Keratinocyte (primary cell): ENCODE results near the gene LTF. TPM values are rescaled to one million over a fixed set of nuclear protein-coding genes. Genes with fewer than 3 reads are reported as not detected.

ENCODE experiments used
- DNase-seq: peaks from one replicate; pipeline ENCODE4 v3.0.0-alpha.2; 2011; ENCODE audit warnings: low read depth, missing footprints, low spot score
- FAIRE-seq: peaks from 2 replicates; lab custom pipeline; 2011; peaks lifted over from hg19 to GRCh38; lab: Jason Lieb, UNC
- H2AFZ ChIP-seq: 2 replicates; pipeline ENCODE4 v1.6.0; 2012; ENCODE audit warnings: low read length, control low read depth, inconsistent platforms; ENCODE audit not compliant: control insufficient read depth
- H3K27ac ChIP-seq: 2 replicates; pipeline ENCODE4 v1.5.1; 2011; ENCODE audit warnings: low read length; ENCODE audit not compliant: control insufficient read depth, insufficient read depth
- H3K27me3 ChIP-seq: 3 replicates; pipeline ENCODE4 v1.6.0; 2011; ENCODE audit warnings: low read length; ENCODE audit not compliant: control insufficient read depth, insufficient read depth; ENCODE audit errors: extremely low read depth
- H3K36me3 ChIP-seq, 2 experiments: 2 replicates in 1 of 2; 3 replicates in 1 of 2; pipeline ENCODE4 v1.5.1; 2011; ENCODE audit warnings: low read length in 2 of 2, mild to moderate bottlenecking in 1 of 2; ENCODE audit not compliant: control insufficient read depth in 2 of 2, insufficient read depth in 2 of 2; ENCODE audit errors: extremely low read depth in 1 of 2
- H3K4me1 ChIP-seq: 3 replicates; pipeline ENCODE4 v1.5.1; 2011; ENCODE audit warnings: low read length; ENCODE audit not compliant: control insufficient read depth, insufficient read depth; ENCODE audit errors: extremely low read depth
- H3K4me2 ChIP-seq: 3 replicates; pipeline ENCODE4 v1.6.0; 2011; ENCODE audit warnings: low read depth, low read length; ENCODE audit not compliant: control insufficient read depth, insufficient read depth; ENCODE audit errors: extremely low read depth
- H3K4me3 ChIP-seq, 3 experiments: fragments of 200-600 bp in 1 of 3; sonication (generic) in 1 of 3; 2 replicates in 2 of 3; 3 replicates in 1 of 3; pipeline ENCODE4 v1.5.1; 2011 to 2016; ENCODE audit warnings: low read length in 3 of 3, mild to moderate bottlenecking in 3 of 3, control low read depth in 2 of 3, inconsistent platforms in 1 of 3, low read depth in 1 of 3, mixed read lengths in 1 of 3, mixed run types in 1 of 3, moderate library complexity in 1 of 3; ENCODE audit not compliant: control insufficient read depth in 2 of 3, insufficient read depth in 2 of 3; ENCODE audit errors: extremely low read depth in 1 of 3
- H3K79me2 ChIP-seq: 2 replicates; pipeline ENCODE4 v1.6.0; 2012; ENCODE audit warnings: low read length; ENCODE audit not compliant: control insufficient read depth, insufficient read depth
- H3K9ac ChIP-seq: 3 replicates; pipeline ENCODE4 v1.6.0; 2011; ENCODE audit warnings: low read length; ENCODE audit not compliant: control insufficient read depth, insufficient read depth; ENCODE audit errors: extremely low read depth
- H3K9me1 ChIP-seq: 3 replicates; pipeline ENCODE4 v1.6.0; 2011; ENCODE audit warnings: low read length; ENCODE audit not compliant: control insufficient read depth, insufficient read depth; ENCODE audit errors: extremely low read depth
- H3K9me3 ChIP-seq: 2 replicates; pipeline ENCODE4 v1.5.1; 2012; ENCODE audit warnings: low read depth, low read length; ENCODE audit not compliant: control insufficient read depth
- H4K20me1 ChIP-seq: 3 replicates; pipeline ENCODE4 v1.6.0; 2011; ENCODE audit warnings: low read length; ENCODE audit not compliant: control insufficient read depth, insufficient read depth; ENCODE audit errors: extremely low read depth
- EZH2 ChIP-seq: IDR thresholded peaks from one replicate; pipeline ENCODE4 v1.6.1; 2012; ENCODE audit warnings: inconsistent platforms, mild to moderate bottlenecking, low read length, moderate library complexity
- dilution Hi-C: fragments of 300-500 bp; cut with MboI; formaldehyde crosslinking; loops from one replicate; pipeline ENCODE4 v1.7.0; 2020; ENCODE audit warnings: low sequenced_read_pairs; ENCODE audit not compliant: extremely low pct_ligation_motif_present
- polyA plus RNA-seq, 5 experiments: library from polyadenylated mRNA; depleted of rRNA in 3 of 5; stranded (reverse) in 3 of 5; stranded (forward) in 1 of 5; unstranded in 1 of 5; fragments of >200 nt; gene quantifications; 1 replicate in 1 of 5; 2 replicates in 3 of 5; 3 replicates in 1 of 5; pipeline versions ENCODE4 v1.2.1 to v1.2.3, GENCODE V29; 2011 to 2012; ENCODE audit warnings: missing spikeins in 2 of 5, low read depth in 1 of 5, low replicate concordance in 1 of 5
- TF ChIP-seq, protein P1 (sequence below), 3 experiments: IDR thresholded peaks in 1 of 3; conservative IDR thresholded peaks in 1 of 3; optimal IDR thresholded peaks in 1 of 3; 2 replicates in 2 of 3; 3 replicates in 1 of 3; pipeline versions ENCODE3 to v1.5.1; 2011; ENCODE audit warnings: low read length in 3 of 3, mild to moderate bottlenecking in 3 of 3, moderate library complexity in 2 of 3, control low read depth in 1 of 3, inconsistent platforms in 1 of 3; ENCODE audit not compliant: insufficient read depth in 2 of 3; ENCODE audit errors: extremely low read depth in 1 of 3

The LTF gene
- polyA plus RNA-seq, 1 donor (not counting 4 experiments of a cell fraction or from before 2014, with no cell fraction given), result not detected

DNA sequence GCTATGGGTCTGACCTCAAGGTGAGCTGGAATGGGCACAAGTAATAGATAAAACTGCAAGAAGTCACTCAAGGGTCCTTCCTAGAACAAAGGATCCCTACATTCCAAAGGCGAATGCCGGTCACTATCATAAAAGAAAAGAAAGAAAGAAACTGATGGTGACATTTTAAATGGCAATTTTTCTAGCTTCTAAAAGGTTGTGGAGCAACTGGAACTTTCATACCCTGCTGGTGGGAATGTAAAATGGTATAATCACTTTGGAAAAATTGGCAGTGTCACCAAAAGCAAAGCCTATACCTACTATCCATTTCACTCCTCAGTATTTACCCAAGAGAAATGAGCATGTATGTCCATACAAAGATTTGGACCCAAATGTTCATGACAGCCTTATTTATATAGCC, 53.4 kb downstream of the LTF start:
- Histone ChIP-seq H3K36me3 (no peaks in the 10 kb centered on the region), H4K20me1 (no peaks in the 10 kb centered on the region), H3K4me3 (no peak overlapping the region), H2AFZ (no peak overlapping the region), H3K9ac (no peak overlapping the region), H3K4me2 (no peak overlapping the region), H3K9me3 (no peaks in the 10 kb centered on the region), H3K27ac (no peak overlapping the region), H3K4me1 (no peaks in the 10 kb centered on the region), H3K27me3 (no peaks in the 10 kb centered on the region), H3K9me1 (no peaks in the 10 kb centered on the region), H3K79me2 (no peaks in the 10 kb centered on the region)
- FAIRE-seq (no peak), DNase-seq (no peak)
- TF ChIP-seq, protein P1, sequence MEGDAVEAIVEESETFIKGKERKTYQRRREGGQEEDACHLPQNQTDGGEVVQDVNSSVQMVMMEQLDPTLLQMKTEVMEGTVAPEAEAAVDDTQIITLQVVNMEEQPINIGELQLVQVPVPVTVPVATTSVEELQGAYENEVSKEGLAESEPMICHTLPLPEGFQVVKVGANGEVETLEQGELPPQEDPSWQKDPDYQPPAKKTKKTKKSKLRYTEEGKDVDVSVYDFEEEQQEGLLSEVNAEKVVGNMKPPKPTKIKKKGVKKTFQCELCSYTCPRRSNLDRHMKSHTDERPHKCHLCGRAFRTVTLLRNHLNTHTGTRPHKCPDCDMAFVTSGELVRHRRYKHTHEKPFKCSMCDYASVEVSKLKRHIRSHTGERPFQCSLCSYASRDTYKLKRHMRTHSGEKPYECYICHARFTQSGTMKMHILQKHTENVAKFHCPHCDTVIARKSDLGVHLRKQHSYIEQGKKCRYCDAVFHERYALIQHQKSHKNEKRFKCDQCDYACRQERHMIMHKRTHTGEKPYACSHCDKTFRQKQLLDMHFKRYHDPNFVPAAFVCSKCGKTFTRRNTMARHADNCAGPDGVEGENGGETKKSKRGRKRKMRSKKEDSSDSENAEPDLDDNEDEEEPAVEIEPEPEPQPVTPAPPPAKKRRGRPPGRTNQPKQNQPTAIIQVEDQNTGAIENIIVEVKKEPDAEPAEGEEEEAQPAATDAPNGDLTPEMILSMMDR (optimal IDR thresholded peaks at IDR 0.05 in 1 of 3, IDR thresholded peaks at IDR 0.05 in 1 of 3, conservative IDR thresholded peaks at IDR 0.05 in 1 of 3; ENCODE audit: extremely low read depth in 1 of 3, insufficient read depth in 2 of 3, low read length in 3 of 3), result no peak
- TF ChIP-seq EZH2, result no peak
- dilution Hi-C loops, result no loop called here

DNA sequence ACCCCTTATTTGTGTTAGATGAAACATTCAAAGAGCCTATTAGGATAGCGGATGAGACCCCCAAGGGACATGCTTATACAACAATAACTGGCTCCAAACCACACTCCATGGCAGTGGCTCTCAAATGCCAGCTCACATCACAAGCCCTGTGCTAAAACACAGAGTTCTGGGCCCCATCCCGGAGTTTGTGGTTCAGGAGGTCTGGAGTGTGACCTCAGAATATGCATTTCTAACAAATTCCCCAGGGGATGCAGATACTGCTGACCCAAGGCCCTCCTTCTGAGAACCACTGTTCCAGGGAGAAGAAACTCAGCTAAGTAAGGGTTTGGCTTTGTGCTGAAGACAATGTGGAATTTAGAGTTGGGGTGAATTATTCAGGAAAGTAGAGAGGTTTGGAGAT, 54.0 kb downstream of the LTF start:
- H4K20me1 ChIP-seq, result no peaks in the 10 kb centered on the region
- H3K9me3 ChIP-seq, result no peaks in the 10 kb centered on the region
- no peaks in the 10 kb centered on the region for H3K27me3 ChIP-seq
- H3K4me2 ChIP-seq, result no peak overlapping the region
- no peak overlapping the region for H2AFZ ChIP-seq
- dilution Hi-C loops, result no loop called here
- TF ChIP-seq EZH2, result no peak
- TF ChIP-seq, protein P1 (optimal IDR thresholded peaks at IDR 0.05 in 1 of 3, IDR thresholded peaks at IDR 0.05 in 1 of 3, conservative IDR thresholded peaks at IDR 0.05 in 1 of 3; ENCODE audit: extremely low read depth in 1 of 3, insufficient read depth in 2 of 3, low read length in 3 of 3), result no peak
- H3K4me1 ChIP-seq, result no peaks in the 10 kb centered on the region
- H3K27ac ChIP-seq, result no peak overlapping the region
- H3K36me3 ChIP-seq, result no peaks in the 10 kb centered on the region
- DNase-seq (no peak), FAIRE-seq (no peak)
- H3K4me3 ChIP-seq, result no peak overlapping the region
- H3K9ac ChIP-seq, result no peak overlapping the region
- no peaks in the 10 kb centered on the region for H3K79me2 ChIP-seq
- no peaks in the 10 kb centered on the region for H3K9me1 ChIP-seq
